Measurements from ENCODE around the gene FNDC3B.

Gene FNDC3B

DNA sequence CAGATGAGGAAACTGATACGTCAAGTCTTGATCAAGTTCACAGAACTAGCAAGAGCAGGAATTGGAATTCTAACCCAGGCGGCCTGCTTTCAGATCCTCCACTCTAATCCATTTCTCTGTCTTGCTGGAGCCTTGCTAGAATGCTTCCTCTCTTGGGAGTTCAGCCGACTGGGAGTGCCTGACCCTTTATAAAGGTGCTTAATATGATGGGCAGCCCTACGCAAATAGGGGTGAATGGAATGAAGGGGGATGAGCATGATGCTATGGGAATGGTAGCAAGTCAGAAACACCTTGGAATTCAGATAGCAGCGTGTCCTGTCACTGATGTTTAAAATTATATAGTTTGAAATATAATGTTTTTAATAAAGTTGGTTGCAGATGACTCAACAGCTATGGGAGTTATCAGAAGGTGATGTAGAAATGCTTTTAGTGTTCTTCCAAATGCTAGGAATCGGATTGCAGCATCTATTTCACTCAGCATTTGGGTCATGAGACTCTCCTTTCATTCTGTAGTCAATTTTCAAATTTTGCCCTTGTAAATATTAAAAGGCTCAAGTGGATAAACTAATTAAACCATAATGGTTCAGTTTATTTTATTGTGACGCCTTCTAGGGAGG lies 150.7 kb downstream of the FNDC3B start:
- no peak overlapping the region for H3K9ac ChIP-seq (ENCODE audit: low read length in 5 of 5)
- H3K4me3 ChIP-seq (ENCODE audit: low read depth in 1 of 5, low read length in 5 of 5): no peak overlapping the region
- peaks cover under 1 to 3% (median 2%) of the 10 kb centered on the region in 5 donors for H3K4me1 ChIP-seq (ENCODE audit: control insufficient read depth in 5 of 5, insufficient read depth in 5 of 5, low read length in 5 of 5)
- H3K27ac ChIP-seq (ENCODE audit: low read depth, low read length): no peak overlapping the region
- peaks cover 0 to 2% (median 0%) of the 10 kb centered on the region in 5 donors for H3K36me3 ChIP-seq (ENCODE audit: control insufficient read depth in 5 of 5, insufficient read depth in 5 of 5, low read length in 5 of 5)
- H3K9me3 ChIP-seq (ENCODE audit: control insufficient read depth in 5 of 5, low read length in 5 of 5): no peaks in the 10 kb centered on the region
- H3K27me3 ChIP-seq (ENCODE audit: control insufficient read depth in 5 of 5, insufficient read depth in 4 of 5, low read length in 5 of 5): no peaks in the 10 kb centered on the region

DNA sequence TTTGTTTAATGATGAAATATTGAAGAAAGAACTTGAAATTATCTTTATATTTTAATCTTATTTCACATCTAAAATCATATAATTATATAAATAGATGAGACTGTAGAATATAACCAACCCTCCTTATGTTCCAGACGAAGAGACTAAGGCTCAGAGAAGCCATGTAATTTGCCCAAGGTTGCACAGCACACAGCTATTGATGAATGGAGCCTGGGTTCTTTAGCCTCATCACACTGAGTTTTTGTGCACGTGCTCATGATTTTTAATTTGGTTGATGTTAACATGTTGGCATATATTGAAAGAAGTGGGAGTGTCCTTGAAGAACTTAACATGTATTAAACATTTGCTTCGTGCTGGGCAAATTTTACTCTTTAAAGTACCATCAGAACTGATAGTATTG lies 151.6 kb downstream of the FNDC3B start:
- Histone ChIP-seq H3K9me3 (ENCODE audit: control insufficient read depth in 5 of 5, low read length in 5 of 5) (no peaks in the 10 kb centered on the region), H3K27ac (ENCODE audit: low read depth, low read length) (no peak overlapping the region), H3K9ac (ENCODE audit: low read length in 5 of 5) (no peak overlapping the region), H3K4me3 (ENCODE audit: low read depth in 1 of 5, low read length in 5 of 5) (no peak overlapping the region), H3K36me3 (ENCODE audit: control insufficient read depth in 5 of 5, insufficient read depth in 5 of 5, low read length in 5 of 5) (peaks cover 0 to 2% (median 0%) of the 10 kb centered on the region in 5 donors), H3K27me3 (ENCODE audit: control insufficient read depth in 5 of 5, insufficient read depth in 4 of 5, low read length in 5 of 5) (no peaks in the 10 kb centered on the region), H3K4me1 (ENCODE audit: control insufficient read depth in 5 of 5, insufficient read depth in 5 of 5, low read length in 5 of 5) (peaks cover 2 to 8% (median 3%) of the 10 kb centered on the region in 5 donors)

GRCh38 chr3:172191629-172192028 lies 152.3 kb downstream of the FNDC3B start:
- H3K27ac ChIP-seq (ENCODE audit: low read depth, low read length): no peak overlapping the region

GRCh38 chr3:172192830-172193415 lies 153.5 kb downstream of the FNDC3B start:
- Histone ChIP-seq H3K4me1 (ENCODE audit: control insufficient read depth in 5 of 5, insufficient read depth in 5 of 5, low read length in 5 of 5) (peaks cover 2 to 8% (median 3%) of the 10 kb centered on the region in 5 donors), H3K9me3 (ENCODE audit: control insufficient read depth in 5 of 5, low read length in 5 of 5) (no peaks in the 10 kb centered on the region), H3K27ac (ENCODE audit: low read depth, low read length) (no peak overlapping the region), H3K4me3 (ENCODE audit: low read depth in 1 of 5, low read length in 5 of 5) (no peak overlapping the region), H3K9ac (ENCODE audit: low read length in 5 of 5) (no peak overlapping the region), H3K36me3 (ENCODE audit: control insufficient read depth in 5 of 5, insufficient read depth in 5 of 5, low read length in 5 of 5) (peaks cover 0 to 2% (median 0%) of the 10 kb centered on the region in 5 donors), H3K27me3 (ENCODE audit: control insufficient read depth in 5 of 5, insufficient read depth in 4 of 5, low read length in 5 of 5) (no peaks in the 10 kb centered on the region)

More at GRCh38 chr3:172191629-172192028, 152.3 kb downstream of the FNDC3B start:
- Histone ChIP-seq H3K36me3 (ENCODE audit: control insufficient read depth in 5 of 5, insufficient read depth in 5 of 5, low read length in 5 of 5) (peaks cover 0 to 2% (median 0%) of the 10 kb centered on the region in 5 donors), H3K4me3 (ENCODE audit: low read depth in 1 of 5, low read length in 5 of 5) (no peak overlapping the region), H3K9me3 (ENCODE audit: control insufficient read depth in 5 of 5, low read length in 5 of 5) (no peaks in the 10 kb centered on the region), H3K4me1 (ENCODE audit: control insufficient read depth in 5 of 5, insufficient read depth in 5 of 5, low read length in 5 of 5) (peaks cover 2 to 8% (median 3%) of the 10 kb centered on the region in 5 donors), H3K27me3 (ENCODE audit: control insufficient read depth in 5 of 5, insufficient read depth in 4 of 5, low read length in 5 of 5) (no peaks in the 10 kb centered on the region), H3K9ac (ENCODE audit: low read length in 5 of 5) (no peak overlapping the region)

- H3K4me3 ChIP-seq (ENCODE audit: low read depth in 1 of 5, low read length in 5 of 5): no peak overlapping the region
- peaks cover 2 to 8% (median 3%) of the 10 kb centered on the region in 5 donors for H3K4me1 ChIP-seq (ENCODE audit: control insufficient read depth in 5 of 5, insufficient read depth in 5 of 5, low read length in 5 of 5)
- no peak overlapping the region for H3K27ac ChIP-seq (ENCODE audit: low read depth, low read length)
- no peak overlapping the region for H3K9ac ChIP-seq (ENCODE audit: low read length in 5 of 5)
- H3K27me3 ChIP-seq (ENCODE audit: control insufficient read depth in 5 of 5, insufficient read depth in 4 of 5, low read length in 5 of 5): no peaks in the 10 kb centered on the region
- peaks cover 0 to 2% (median 0%) of the 10 kb centered on the region in 5 donors for H3K36me3 ChIP-seq (ENCODE audit: control insufficient read depth in 5 of 5, insufficient read depth in 5 of 5, low read length in 5 of 5)
- H3K9me3 ChIP-seq (ENCODE audit: control insufficient read depth in 5 of 5, low read length in 5 of 5): no peaks in the 10 kb centered on the region
Observed at GRCh38 chr3:172193436-172193835, 154.1 kb downstream of the FNDC3B start.

GRCh38 chr3:172194702-172195406 lies 155.5 kb downstream of the FNDC3B start:
- no peak overlapping the region for H3K9ac ChIP-seq (ENCODE audit: low read length in 5 of 5)
- no peak overlapping the region for H3K27ac ChIP-seq (ENCODE audit: low read depth, low read length)
- H3K27me3 ChIP-seq (ENCODE audit: control insufficient read depth in 5 of 5, insufficient read depth in 4 of 5, low read length in 5 of 5): no peaks in the 10 kb centered on the region
- H3K9me3 ChIP-seq (ENCODE audit: control insufficient read depth in 5 of 5, low read length in 5 of 5): no peaks in the 10 kb centered on the region
- H3K36me3 ChIP-seq (ENCODE audit: control insufficient read depth in 5 of 5, insufficient read depth in 5 of 5, low read length in 5 of 5): peaks cover 0 to 2% (median 0%) of the 10 kb centered on the region in 5 donors
- peaks cover 2 to 8% (median 2%) of the 10 kb centered on the region in 5 donors for H3K4me1 ChIP-seq (ENCODE audit: control insufficient read depth in 5 of 5, insufficient read depth in 5 of 5, low read length in 5 of 5)
- H3K4me3 ChIP-seq (ENCODE audit: low read depth in 1 of 5, low read length in 5 of 5): no peak overlapping the region

GRCh38 chr3:172195407-172195754 lies 156.0 kb downstream of the FNDC3B start:
- H3K27me3 ChIP-seq (ENCODE audit: control insufficient read depth in 5 of 5, insufficient read depth in 4 of 5, low read length in 5 of 5): no peaks in the 10 kb centered on the region
- H3K9ac ChIP-seq (ENCODE audit: low read length in 5 of 5): no peak overlapping the region
- H3K4me3 ChIP-seq (ENCODE audit: low read depth in 1 of 5, low read length in 5 of 5): no peak overlapping the region
- H3K27ac ChIP-seq (ENCODE audit: low read depth, low read length): no peak overlapping the region
- H3K9me3 ChIP-seq (ENCODE audit: control insufficient read depth in 5 of 5, low read length in 5 of 5): no peaks in the 10 kb centered on the region
- H3K4me1 ChIP-seq (ENCODE audit: control insufficient read depth in 5 of 5, insufficient read depth in 5 of 5, low read length in 5 of 5): peaks cover 2 to 8% (median 3%) of the 10 kb centered on the region in 5 donors
- peaks cover 0 to 2% (median 0%) of the 10 kb centered on the region in 5 donors for H3K36me3 ChIP-seq (ENCODE audit: control insufficient read depth in 5 of 5, insufficient read depth in 5 of 5, low read length in 5 of 5)

- Histone ChIP-seq H3K36me3 (ENCODE audit: control insufficient read depth in 5 of 5, insufficient read depth in 5 of 5, low read length in 5 of 5) (no peaks in the 10 kb centered on the region), H3K4me3 (ENCODE audit: low read depth in 1 of 5, low read length in 5 of 5) (no peak overlapping the region), H3K27ac (ENCODE audit: low read depth, low read length) (no peak overlapping the region), H3K27me3 (ENCODE audit: control insufficient read depth in 5 of 5, insufficient read depth in 4 of 5, low read length in 5 of 5) (no peaks in the 10 kb centered on the region), H3K4me1 (ENCODE audit: control insufficient read depth in 5 of 5, insufficient read depth in 5 of 5, low read length in 5 of 5) (peaks cover 4 to 27% (median 22%) of the 10 kb centered on the region in 5 donors), H3K9me3 (ENCODE audit: control insufficient read depth in 5 of 5, low read length in 5 of 5) (no peaks in the 10 kb centered on the region), H3K9ac (ENCODE audit: low read length in 5 of 5) (no peak overlapping the region)
Observed at GRCh38 chr3:172197344-172197743, 158.0 kb downstream of the FNDC3B start.

- H3K4me3 ChIP-seq (ENCODE audit: low read depth in 1 of 5, low read length in 5 of 5): no peak overlapping the region
- H3K9ac ChIP-seq (ENCODE audit: low read length in 5 of 5): no peak overlapping the region
- no peaks in the 10 kb centered on the region for H3K27me3 ChIP-seq (ENCODE audit: control insufficient read depth in 5 of 5, insufficient read depth in 4 of 5, low read length in 5 of 5)
- peaks cover 3 to 38% (median 33%) of the 10 kb centered on the region in 5 donors for H3K4me1 ChIP-seq (ENCODE audit: control insufficient read depth in 5 of 5, insufficient read depth in 5 of 5, low read length in 5 of 5)
- no peaks in the 10 kb centered on the region for H3K36me3 ChIP-seq (ENCODE audit: control insufficient read depth in 5 of 5, insufficient read depth in 5 of 5, low read length in 5 of 5)
- H3K27ac ChIP-seq (ENCODE audit: low read depth, low read length): no peak overlapping the region
- no peaks in the 10 kb centered on the region for H3K9me3 ChIP-seq (ENCODE audit: control insufficient read depth in 5 of 5, low read length in 5 of 5)
Observed at GRCh38 chr3:172198428-172198827, 159.1 kb downstream of the FNDC3B start.

GRCh38 chr3:172199850-172200369 lies 160.5 kb downstream of the FNDC3B start:
- no peaks in the 10 kb centered on the region for H3K9me3 ChIP-seq (ENCODE audit: control insufficient read depth in 5 of 5, low read length in 5 of 5)
- H3K36me3 ChIP-seq (ENCODE audit: control insufficient read depth in 5 of 5, insufficient read depth in 5 of 5, low read length in 5 of 5): no peaks in the 10 kb centered on the region
- H3K4me3 ChIP-seq (ENCODE audit: low read depth in 1 of 5, low read length in 5 of 5): no peak overlapping the region
- H3K27ac ChIP-seq (ENCODE audit: low read depth, low read length): no peak overlapping the region
- no peak overlapping the region for H3K9ac ChIP-seq (ENCODE audit: low read length in 5 of 5)
- peaks cover 2 to 50% (median 42%) of the 10 kb centered on the region in 5 donors for H3K4me1 ChIP-seq (ENCODE audit: control insufficient read depth in 5 of 5, insufficient read depth in 5 of 5, low read length in 5 of 5)
- H3K27me3 ChIP-seq (ENCODE audit: control insufficient read depth in 5 of 5, insufficient read depth in 4 of 5, low read length in 5 of 5): no peaks in the 10 kb centered on the region
